ENCODE data around the gene ELL2.

ELL2 gene

GRCh38 chr5:95961617-95962474, at the start of gene ELL2:
Gene ELL2 (minus strand): TSS chr5:95961851. CDS start chr5:95961721, 130 bp downstream.
- no peaks in the 10 kb centered on the region for H3K36me3 ChIP-seq (ENCODE audit: control insufficient read depth, insufficient read depth, low read length)
- H3K9ac ChIP-seq (ENCODE audit: low read length) = peak within 1 kb of the TSS; percentile 92
- peak within 1 kb of the TSS; percentile 86 for H3K4me3 ChIP-seq (ENCODE audit: low read depth, low read length)
- H3K9me3 ChIP-seq (ENCODE audit: control insufficient read depth, insufficient read depth, low read depth, low read length) = no peaks in the 10 kb centered on the region
- peak within 1 kb of the TSS; percentile 79; the same call in 1 of the 2 replicates for H3K27ac ChIP-seq (ENCODE audit: low read depth, low read length)
- H3K4me1 ChIP-seq (ENCODE audit: control insufficient read depth, insufficient read depth, low read length) = peaks cover 39% of the 10 kb centered on the region
- H3K27me3 ChIP-seq (ENCODE audit: control insufficient read depth, insufficient read depth, low read length) = peaks cover 17% of the 10 kb centered on the region

GRCh38 chr5:96008987-96009647, 47.5 kb upstream of the ELL2 start:
- Histone ChIP-seq H3K36me3 (ENCODE audit: control insufficient read depth, insufficient read depth, low read length) (no peaks in the 10 kb centered on the region), H3K27ac (ENCODE audit: low read depth, low read length) (no peak overlapping the region), H3K4me1 (ENCODE audit: control insufficient read depth, insufficient read depth, low read length) (no peaks in the 10 kb centered on the region), H3K27me3 (ENCODE audit: control insufficient read depth, insufficient read depth, low read length) (no peaks in the 10 kb centered on the region), H3K4me3 (ENCODE audit: low read depth, low read length) (no peak overlapping the region), H3K9ac (ENCODE audit: low read length) (no peak overlapping the region), H3K9me3 (ENCODE audit: control insufficient read depth, insufficient read depth, low read depth, low read length) (peaks cover 5% of the 10 kb centered on the region; the same call in 1 of the 2 replicates)

- H3K27ac ChIP-seq (ENCODE audit: low read depth, low read length) = no peak overlapping the region
- H3K4me3 ChIP-seq (ENCODE audit: low read depth, low read length) = no peak overlapping the region
- H3K4me1 ChIP-seq (ENCODE audit: control insufficient read depth, insufficient read depth, low read length) = no peaks in the 10 kb centered on the region
- no peak overlapping the region for H3K9ac ChIP-seq (ENCODE audit: low read length)
- no peaks in the 10 kb centered on the region for H3K27me3 ChIP-seq (ENCODE audit: control insufficient read depth, insufficient read depth, low read length)
- peaks cover 5% of the 10 kb centered on the region; the same call in 1 of the 2 replicates for H3K9me3 ChIP-seq (ENCODE audit: control insufficient read depth, insufficient read depth, low read depth, low read length)
- H3K36me3 ChIP-seq (ENCODE audit: control insufficient read depth, insufficient read depth, low read length) = no peaks in the 10 kb centered on the region
These were observed 46.8 kb upstream of the ELL2 start for GRCh38 chr5:96008487-96008886.

GRCh38 chr5:96007051-96007450, 45.4 kb upstream of the ELL2 start:
- no peaks in the 10 kb centered on the region for H3K27me3 ChIP-seq (ENCODE audit: control insufficient read depth, insufficient read depth, low read length)
- peaks cover 5% of the 10 kb centered on the region; the same call in 1 of the 2 replicates for H3K9me3 ChIP-seq (ENCODE audit: control insufficient read depth, insufficient read depth, low read depth, low read length)
- no peak overlapping the region for H3K27ac ChIP-seq (ENCODE audit: low read depth, low read length)
- H3K4me3 ChIP-seq (ENCODE audit: low read depth, low read length) = no peak overlapping the region
- H3K36me3 ChIP-seq (ENCODE audit: control insufficient read depth, insufficient read depth, low read length) = no peaks in the 10 kb centered on the region
- H3K9ac ChIP-seq (ENCODE audit: low read length) = no peak overlapping the region
- H3K4me1 ChIP-seq (ENCODE audit: control insufficient read depth, insufficient read depth, low read length) = no peaks in the 10 kb centered on the region

- Histone ChIP-seq H3K27ac (ENCODE audit: low read depth, low read length) (no peak overlapping the region), H3K4me1 (ENCODE audit: control insufficient read depth, insufficient read depth, low read length) (no peaks in the 10 kb centered on the region), H3K36me3 (ENCODE audit: control insufficient read depth, insufficient read depth, low read length) (no peaks in the 10 kb centered on the region), H3K9ac (ENCODE audit: low read length) (no peak overlapping the region), H3K9me3 (ENCODE audit: control insufficient read depth, insufficient read depth, low read depth, low read length) (peaks cover 5% of the 10 kb centered on the region; the same call in 1 of the 2 replicates), H3K27me3 (ENCODE audit: control insufficient read depth, insufficient read depth, low read length) (no peaks in the 10 kb centered on the region), H3K4me3 (ENCODE audit: low read depth, low read length) (no peak overlapping the region)
These were observed 44.6 kb upstream of the ELL2 start for GRCh38 chr5:96006291-96006690.

- H3K9ac ChIP-seq (ENCODE audit: low read length) = no peak overlapping the region
- no peaks in the 10 kb centered on the region for H3K4me1 ChIP-seq (ENCODE audit: control insufficient read depth, insufficient read depth, low read length)
- no peak overlapping the region for H3K27ac ChIP-seq (ENCODE audit: low read depth, low read length)
- peaks cover 5% of the 10 kb centered on the region; the same call in 1 of the 2 replicates for H3K9me3 ChIP-seq (ENCODE audit: control insufficient read depth, insufficient read depth, low read depth, low read length)
- no peaks in the 10 kb centered on the region for H3K36me3 ChIP-seq (ENCODE audit: control insufficient read depth, insufficient read depth, low read length)
- H3K4me3 ChIP-seq (ENCODE audit: low read depth, low read length) = no peak overlapping the region
- no peaks in the 10 kb centered on the region for H3K27me3 ChIP-seq (ENCODE audit: control insufficient read depth, insufficient read depth, low read length)
These were observed 43.1 kb upstream of the ELL2 start for GRCh38 chr5:96004754-96005153.

GRCh38 chr5:96004087-96004486, 42.4 kb upstream of the ELL2 start:
- H3K27ac ChIP-seq (ENCODE audit: low read depth, low read length) = no peak overlapping the region
- H3K4me1 ChIP-seq (ENCODE audit: control insufficient read depth, insufficient read depth, low read length) = no peaks in the 10 kb centered on the region
- H3K27me3 ChIP-seq (ENCODE audit: control insufficient read depth, insufficient read depth, low read length) = no peaks in the 10 kb centered on the region
- H3K9ac ChIP-seq (ENCODE audit: low read length) = no peak overlapping the region
- H3K9me3 ChIP-seq (ENCODE audit: control insufficient read depth, insufficient read depth, low read depth, low read length) = peaks cover 4% of the 10 kb centered on the region; the same call in 1 of the 2 replicates
- H3K36me3 ChIP-seq (ENCODE audit: control insufficient read depth, insufficient read depth, low read length) = no peaks in the 10 kb centered on the region
- H3K4me3 ChIP-seq (ENCODE audit: low read depth, low read length) = no peak overlapping the region

- H3K27ac ChIP-seq (ENCODE audit: low read depth, low read length) = no peak overlapping the region
- no peak overlapping the region for H3K4me3 ChIP-seq (ENCODE audit: low read depth, low read length)
- no peaks in the 10 kb centered on the region for H3K36me3 ChIP-seq (ENCODE audit: control insufficient read depth, insufficient read depth, low read length)
- no peaks in the 10 kb centered on the region for H3K27me3 ChIP-seq (ENCODE audit: control insufficient read depth, insufficient read depth, low read length)
- no peaks in the 10 kb centered on the region for H3K9me3 ChIP-seq (ENCODE audit: control insufficient read depth, insufficient read depth, low read depth, low read length)
- H3K4me1 ChIP-seq (ENCODE audit: control insufficient read depth, insufficient read depth, low read length) = no peaks in the 10 kb centered on the region
- no peak overlapping the region for H3K9ac ChIP-seq (ENCODE audit: low read length)
These were observed 39.6 kb upstream of the ELL2 start for GRCh38 chr5:96001262-96001661.

GRCh38 chr5:96000308-96000707, 38.7 kb upstream of the ELL2 start:
- H3K36me3 ChIP-seq (ENCODE audit: control insufficient read depth, insufficient read depth, low read length) = no peaks in the 10 kb centered on the region
- no peaks in the 10 kb centered on the region for H3K4me1 ChIP-seq (ENCODE audit: control insufficient read depth, insufficient read depth, low read length)
- no peak overlapping the region for H3K4me3 ChIP-seq (ENCODE audit: low read depth, low read length)
- no peaks in the 10 kb centered on the region for H3K27me3 ChIP-seq (ENCODE audit: control insufficient read depth, insufficient read depth, low read length)
- no peak overlapping the region for H3K27ac ChIP-seq (ENCODE audit: low read depth, low read length)
- H3K9me3 ChIP-seq (ENCODE audit: control insufficient read depth, insufficient read depth, low read depth, low read length) = no peaks in the 10 kb centered on the region
- no peak overlapping the region for H3K9ac ChIP-seq (ENCODE audit: low read length)

- no peaks in the 10 kb centered on the region for H3K36me3 ChIP-seq (ENCODE audit: control insufficient read depth, insufficient read depth, low read length)
- H3K4me1 ChIP-seq (ENCODE audit: control insufficient read depth, insufficient read depth, low read length) = no peaks in the 10 kb centered on the region
- H3K27me3 ChIP-seq (ENCODE audit: control insufficient read depth, insufficient read depth, low read length) = no peaks in the 10 kb centered on the region
- H3K27ac ChIP-seq (ENCODE audit: low read depth, low read length) = no peak overlapping the region
- no peak overlapping the region for H3K9ac ChIP-seq (ENCODE audit: low read length)
- no peaks in the 10 kb centered on the region for H3K9me3 ChIP-seq (ENCODE audit: control insufficient read depth, insufficient read depth, low read depth, low read length)
- H3K4me3 ChIP-seq (ENCODE audit: low read depth, low read length) = no peak overlapping the region
These were observed 35.5 kb upstream of the ELL2 start for GRCh38 chr5:95996904-95997723.
